Ovary (tissue), 3 donors: Measurements from ENCODE around the gene TJP2.

Source experiments
- CTCF ChIP-seq, 3 donors: fragments of 450-650 bp in 2 of 3; fragments of 200-600 bp in 1 of 3; IDR thresholded peaks; one replicate each; pipeline versions ENCODE4 v1.5.1 to v1.8.0; 2016 to 2022; ENCODE audit warnings: antibody characterized with exemption in 3 of 3, mild to moderate bottlenecking in 1 of 3
- POLR2A ChIP-seq: fragments of 450-650 bp; IDR thresholded peaks from one replicate; pipeline ENCODE4 v1.6.1; 2017; ENCODE audit warnings: antibody characterized with exemption, mild to moderate bottlenecking, moderate library complexity
- donor health status: DM: no; HTN: no; CAD: no.

DNA sequence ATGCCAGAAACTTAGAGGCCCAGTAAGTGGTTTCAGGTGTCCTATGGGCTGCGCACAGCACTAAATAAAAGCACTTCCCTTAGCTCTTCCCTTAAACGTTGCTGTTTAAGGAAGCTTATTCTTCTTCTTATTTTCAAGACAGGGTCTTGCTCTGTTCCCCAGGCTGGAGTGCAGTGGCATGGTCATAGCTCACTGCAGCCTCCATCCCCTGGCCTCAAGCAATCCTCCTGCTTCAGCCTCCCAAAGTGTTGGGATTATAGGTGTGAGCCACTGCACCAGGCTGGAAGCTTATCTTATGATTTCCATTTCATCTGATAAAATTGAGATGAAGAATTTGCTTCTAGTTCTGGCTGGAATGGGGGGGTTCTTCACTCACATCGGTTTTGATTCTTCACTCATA is 15.6 kb upstream of the TJP2 start:
- TF ChIP-seq CTCF (IDR thresholded peaks at IDR 0.05) (no peak), POLR2A (no peak)
